NCI-H226 (cell line): ENCODE results near the gene SPACA4.
A peak's percentile ranks its signal among the peaks of the same experiment; 100 is the strongest.
"Not testable (repeated sequence)": the region's sequence is repeated elsewhere in the genome, so short reads cannot be mapped to it uniquely, and the experiment has no call there.

ENCODE experiments used
- DNase-seq: peaks from one replicate; pipeline ENCODE4 v3.0.0-alpha.2; 2015

The SPACA4 gene, protein sequence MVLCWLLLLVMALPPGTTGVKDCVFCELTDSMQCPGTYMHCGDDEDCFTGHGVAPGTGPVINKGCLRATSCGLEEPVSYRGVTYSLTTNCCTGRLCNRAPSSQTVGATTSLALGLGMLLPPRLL

DNA sequence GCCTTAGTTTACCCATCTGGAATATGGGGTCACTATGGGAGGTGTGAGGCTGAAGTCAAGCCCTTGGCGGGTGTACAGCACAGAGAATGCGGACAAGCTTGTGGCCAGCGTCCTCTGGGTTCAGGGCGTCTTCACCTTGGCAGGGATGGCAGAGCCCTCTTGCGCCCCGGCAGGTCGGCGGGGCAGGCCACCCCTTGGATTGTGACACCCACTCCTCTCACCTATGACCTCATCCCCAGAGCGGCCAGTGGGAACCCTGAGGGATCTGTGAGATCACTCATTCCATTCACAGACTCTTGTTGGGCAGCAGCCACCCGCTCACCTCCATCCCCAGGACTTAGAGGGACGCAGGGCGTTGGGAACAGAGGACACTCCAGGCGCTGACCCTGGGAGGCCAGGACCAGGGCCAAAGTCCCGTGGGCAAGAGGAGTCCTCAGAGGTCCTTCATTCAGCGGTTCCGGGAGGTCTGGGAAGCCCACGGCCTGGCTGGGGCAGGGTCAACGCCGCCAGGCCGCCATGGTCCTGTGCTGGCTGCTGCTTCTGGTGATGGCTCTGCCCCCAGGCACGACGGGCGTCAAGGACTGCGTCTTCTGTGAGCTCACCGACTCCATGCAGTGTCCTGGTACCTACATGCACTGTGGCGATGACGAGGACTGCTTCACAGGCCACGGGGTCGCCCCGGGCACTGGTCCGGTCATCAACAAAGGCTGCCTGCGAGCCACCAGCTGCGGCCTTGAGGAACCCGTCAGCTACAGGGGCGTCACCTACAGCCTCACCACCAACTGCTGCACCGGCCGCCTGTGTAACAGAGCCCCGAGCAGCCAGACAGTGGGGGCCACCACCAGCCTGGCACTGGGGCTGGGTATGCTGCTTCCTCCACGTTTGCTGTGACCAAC lies at the start of gene SPACA4:
Gene SPACA4 (plus strand): TSS at position 280 of the 896 bp plus-strand sequence. CDS start 237 bp downstream, at position 517.
- DNase-seq, result no peak

DNA sequence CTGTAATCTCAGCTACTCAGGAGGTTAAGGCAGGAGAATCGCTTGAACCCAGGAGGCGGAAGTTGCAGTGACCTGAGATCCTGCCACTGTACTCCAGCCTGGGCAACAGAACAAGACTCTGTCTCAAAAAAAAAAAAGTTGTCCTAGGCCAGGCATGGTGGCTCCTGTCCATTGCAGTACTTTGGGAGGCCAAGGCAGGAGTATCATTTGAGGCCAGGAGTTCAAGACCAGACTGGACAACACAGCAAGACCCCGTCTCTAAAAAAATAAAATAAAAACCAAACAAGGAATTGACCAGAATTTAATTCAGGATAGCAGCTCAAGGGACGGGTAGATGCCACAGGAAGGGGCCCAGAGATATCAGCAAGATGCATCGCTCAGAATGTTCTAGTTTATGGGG lies 49.7 kb upstream of the SPACA4 start:
- DNase-seq, result no peak

- DNase-seq, result no peak
These were observed 48.4 kb upstream of the SPACA4 start for GRCh38 chr19:48558018-48558684.

DNA sequence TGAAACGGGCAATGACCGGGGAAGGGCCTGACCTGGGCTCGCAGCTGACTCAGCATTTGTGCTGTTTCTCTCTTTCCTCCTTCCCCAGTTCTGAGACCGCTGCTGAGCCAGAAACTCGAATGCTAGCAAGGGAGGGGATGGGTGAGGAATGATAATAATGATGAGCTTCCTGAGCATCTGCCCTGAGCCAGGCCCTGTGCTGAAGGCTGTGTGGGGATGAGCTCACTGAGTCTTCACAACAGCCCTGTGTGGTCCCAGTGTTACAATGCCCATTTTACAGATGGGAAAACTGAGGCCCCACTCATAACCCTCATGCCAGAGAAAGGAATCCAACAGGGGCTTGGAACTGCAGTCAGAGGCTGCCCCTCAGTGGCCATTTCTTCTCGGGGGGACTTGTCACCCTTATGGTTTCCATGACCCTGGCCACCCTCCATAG lies 46.4 kb upstream of the SPACA4 start:
- no peak for DNase-seq

GRCh38 chr19:48561412-48561811 lies 45.1 kb upstream of the SPACA4 start:
- DNase-seq, result no peak

DNA sequence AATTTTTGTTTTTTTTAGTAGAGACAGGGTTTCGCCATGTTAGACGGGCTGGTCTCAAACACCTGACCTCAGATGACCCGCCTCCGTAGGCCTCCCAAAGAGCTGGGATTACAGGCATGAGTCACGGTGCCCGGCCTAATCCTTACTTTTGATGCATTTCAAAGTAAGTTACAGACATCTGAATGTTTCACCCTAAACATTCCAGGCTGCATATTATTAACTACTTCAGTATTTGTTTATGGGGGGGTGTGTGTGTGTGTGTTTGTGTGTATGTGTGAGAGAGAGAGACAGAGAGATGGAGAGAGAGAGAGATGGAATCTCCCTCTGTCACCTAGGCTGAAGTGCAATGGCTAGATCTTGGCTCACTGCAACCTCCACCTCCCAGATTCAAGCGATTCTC lies 41.5 kb upstream of the SPACA4 start:
- DNase-seq, result peak; percentile 33

- peak; percentile 96 for DNase-seq
These were observed 38.1 kb upstream of the SPACA4 start for GRCh38 chr19:48568345-48568886.

- no peak for DNase-seq
These were observed 36.7 kb upstream of the SPACA4 start for GRCh38 chr19:48569814-48570213.

GRCh38 chr19:48571378-48572162 lies 35.0 kb upstream of the SPACA4 start:
- DNase-seq, result no peak

GRCh38 chr19:48573163-48573505 lies 33.4 kb upstream of the SPACA4 start:
- no peak for DNase-seq

GRCh38 chr19:48575931-48576622 lies 30.5 kb upstream of the SPACA4 start:
- no peak for DNase-seq

DNA sequence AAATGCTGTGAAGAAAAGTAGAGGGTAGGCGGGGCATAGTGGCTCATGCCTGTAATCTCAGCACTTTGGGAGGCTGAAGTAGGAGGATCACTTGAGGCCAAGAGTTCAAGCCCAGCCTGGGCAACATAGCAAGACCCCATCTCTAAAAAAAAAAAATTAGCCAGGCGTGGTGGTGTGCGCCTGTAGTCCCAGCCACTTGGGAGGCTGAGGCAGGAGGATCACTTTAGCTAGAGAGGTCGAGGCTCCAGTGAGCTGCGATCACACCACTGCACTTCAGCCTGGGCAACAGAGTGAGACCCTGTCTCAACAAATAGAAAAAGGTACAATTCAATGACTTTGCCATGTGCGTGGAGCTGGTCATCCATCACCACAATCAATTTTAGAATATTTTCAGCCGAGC lies 28.6 kb upstream of the SPACA4 start:
- not testable (repeated sequence) for DNase-seq

DNA sequence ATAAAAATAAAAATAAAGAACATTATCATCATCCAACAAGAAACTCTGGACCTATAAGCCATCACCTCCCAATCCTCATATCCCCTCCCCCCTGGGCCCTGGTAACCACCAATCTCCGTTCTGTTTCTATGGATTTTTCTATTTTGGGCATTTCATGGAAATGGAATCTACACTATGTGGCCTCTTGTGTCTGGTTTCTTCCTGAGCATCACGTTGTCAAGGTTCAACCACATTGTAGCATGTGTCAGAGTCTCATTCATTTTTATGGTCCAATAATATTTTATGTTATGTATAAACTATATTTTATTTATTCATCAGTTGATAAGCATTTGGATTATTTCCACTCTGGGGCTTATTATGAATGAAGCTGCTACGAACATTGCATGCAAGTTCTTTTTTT lies 27.7 kb upstream of the SPACA4 start:
- DNase-seq, result no peak

- no peak for DNase-seq
These were observed 24.4 kb upstream of the SPACA4 start for GRCh38 chr19:48582168-48582567.

- DNase-seq, result no peak
These were observed 19.2 kb upstream of the SPACA4 start for GRCh38 chr19:48587387-48587786.

GRCh38 chr19:48588670-48589401 lies 17.7 kb upstream of the SPACA4 start:
- peak; percentile 85 for DNase-seq

GRCh38 chr19:48591021-48591420 lies 15.5 kb upstream of the SPACA4 start:
- peak; percentile 14 for DNase-seq

DNA sequence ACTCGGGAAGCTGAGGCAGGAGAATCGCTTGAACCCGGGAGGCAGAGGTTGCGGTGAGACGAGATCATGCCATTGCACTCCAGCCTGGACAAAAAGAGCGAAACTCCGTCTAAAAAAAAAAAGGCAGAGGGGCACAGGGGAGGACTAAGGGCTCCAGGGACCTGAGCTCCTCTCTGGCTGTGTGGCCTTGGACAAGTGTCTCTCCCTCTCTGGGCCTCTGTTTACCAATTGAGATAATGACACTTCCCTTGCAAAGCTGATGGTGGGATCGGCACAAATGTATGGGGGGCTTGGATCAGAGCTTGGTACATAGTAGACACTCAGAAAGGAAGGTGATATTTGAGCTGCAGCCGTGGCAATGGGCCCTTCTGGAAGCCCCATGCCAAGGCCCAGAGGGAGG lies 11.4 kb upstream of the SPACA4 start:
- no peak for DNase-seq

- no peak for DNase-seq
These were observed 10.7 kb upstream of the SPACA4 start for GRCh38 chr19:48595833-48596232.

DNA sequence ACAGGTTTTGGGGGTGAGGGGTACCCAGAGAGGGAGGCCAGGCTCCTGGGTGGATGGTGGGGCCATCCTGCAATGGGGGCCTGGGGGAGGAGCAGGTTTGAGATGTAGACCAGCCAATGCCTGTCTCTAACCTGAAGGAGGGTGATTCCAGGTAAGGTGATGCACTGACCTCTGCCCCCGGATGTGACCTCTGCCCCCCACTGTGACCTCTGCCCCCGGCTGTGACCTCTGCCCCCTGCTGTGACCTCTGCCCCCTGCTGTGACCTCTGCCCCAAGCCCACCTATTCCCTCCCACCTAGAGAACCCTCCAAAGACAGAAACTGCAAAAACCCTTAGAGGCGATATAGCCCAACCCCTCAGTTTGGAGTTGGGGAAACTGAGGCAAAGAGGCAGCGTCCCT lies 10.3 kb upstream of the SPACA4 start:
- no peak for DNase-seq

- DNase-seq, result no peak
These were observed 9.7 kb upstream of the SPACA4 start for GRCh38 chr19:48596679-48597465.
